SU-DHL-6 (cell line): ENCODE measurements around the gene CCDC85B.

Experiments used
- H2AFZ ChIP-seq: fragments of 200-600 bp; sonication (generic); 2 replicates; pipeline ENCODE4 v1.6.1; 2014; ENCODE audit warnings: low read depth, mild to moderate bottlenecking, moderate library complexity, mixed read lengths, antibody characterized with exemption, low read length; ENCODE audit not compliant: severe bottlenecking
- H3F3A ChIP-seq: fragments of 200-600 bp; shearing (Covaris generic); 2 replicates; pipeline ENCODE4 v1.6.0; 2016; ENCODE audit warnings: antibody characterized with exemption, mild to moderate bottlenecking; ENCODE audit not compliant: insufficient read depth
- H3K27ac ChIP-seq: fragments of 200-600 bp; sonication (generic); 2 replicates; pipeline ENCODE4 v1.5.1; 2016; ENCODE audit warnings: low read depth, mild to moderate bottlenecking, low read length, moderate library complexity, mixed read lengths
- H3K27me3 ChIP-seq: fragments of 200-600 bp; sonication (generic), shearing (Covaris generic); 2 replicates; pipeline ENCODE4 v1.6.0; 2014; ENCODE audit warnings: mild to moderate bottlenecking, low read length
- H3K36me3 ChIP-seq: fragments of 200-600 bp; sonication (generic); 2 replicates; pipeline ENCODE4 v1.6.1; 2014; ENCODE audit warnings: mild to moderate bottlenecking, low read length, mixed read lengths
- H3K4me2 ChIP-seq: fragments of 300-600, 200-600 bp; shearing (Covaris generic), sonication (generic); 2 replicates; pipeline ENCODE4 v1.6.0; 2014; ENCODE audit warnings: low read length, low read depth, mild to moderate bottlenecking; ENCODE audit not compliant: poor library complexity, severe bottlenecking
- H3K4me3 ChIP-seq: fragments of 200-600 bp; sonication (generic); 2 replicates; pipeline ENCODE4 v1.5.1; 2014; ENCODE audit warnings: antibody characterized with exemption, low read length, mild to moderate bottlenecking, mixed read lengths; ENCODE audit not compliant: insufficient read depth, poor library complexity, severe bottlenecking
- H3K79me2 ChIP-seq: fragments of 200-600 bp; sonication (generic); 2 replicates; pipeline ENCODE4 v1.6.1; 2014; ENCODE audit warnings: mild to moderate bottlenecking, low read length, moderate library complexity; ENCODE audit not compliant: insufficient read depth
- H3K9ac ChIP-seq: fragments of 200-600 bp; sonication (generic); 2 replicates; pipeline ENCODE4 v1.7.0; 2014; ENCODE audit warnings: mild to moderate bottlenecking, low read length
- H3K9me2 ChIP-seq: fragments of 200-600 bp; sonication (generic); replicated peaks from 2 replicates; pipeline ENCODE4 v1.6.1; 2014; ENCODE audit warnings: low read length; ENCODE audit not compliant: insufficient read depth
- H3K9me3 ChIP-seq: fragments of 200-600 bp; sonication (generic); 2 replicates; pipeline ENCODE4 v1.6.1; 2014; ENCODE audit warnings: low read length, mixed read lengths; ENCODE audit not compliant: insufficient read depth
- H4K20me1 ChIP-seq: fragments of 200-600 bp; sonication (generic); 2 replicates; pipeline ENCODE4 v1.6.1; 2014; ENCODE audit warnings: low read depth, mild to moderate bottlenecking, antibody characterized with exemption, low read length, moderate library complexity, mixed read lengths
- EZH2phosphoT487 ChIP-seq: fragments of 200-600 bp; sonication (generic), shearing (Covaris generic); conservative IDR thresholded peaks from 2 replicates; pipeline ENCODE4 v1.6.1; 2018; ENCODE audit warnings: mild to moderate bottlenecking, antibody characterized with exemption, low read length, moderate library complexity, mixed read lengths
- TF ChIP-seq, protein P1 (sequence below): fragments of 200-600 bp; sonication (generic); IDR thresholded peaks from one replicate; pipeline ENCODE4 v1.5.1; 2017; ENCODE audit warnings: antibody characterized with exemption, mild to moderate bottlenecking, low read length, moderate library complexity; ENCODE audit not compliant: insufficient read depth, poor library complexity, severe bottlenecking

The CCDC85B gene

DNA sequence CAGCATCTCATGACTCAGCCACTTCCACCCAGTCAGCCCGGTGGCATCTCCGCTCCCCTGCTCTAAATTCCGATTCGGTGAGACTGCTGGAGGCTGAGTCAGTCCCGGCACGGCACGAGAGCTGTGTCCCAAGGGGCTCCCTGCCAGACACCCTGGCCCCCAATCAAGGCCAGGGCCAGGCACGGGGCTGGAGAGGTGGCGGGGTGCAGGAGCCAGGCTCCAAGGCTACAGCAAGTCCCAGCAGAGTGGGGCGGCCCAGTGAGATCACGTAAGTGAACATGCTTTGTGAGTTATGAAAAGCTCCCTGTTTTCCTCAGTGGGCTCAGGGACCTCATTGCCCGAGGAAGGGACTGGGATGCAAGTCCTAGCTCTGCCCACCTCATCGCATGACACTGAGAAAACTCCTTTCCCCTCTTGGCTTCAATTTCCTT lies 25.4 kb downstream of the CCDC85B start:
- Histone ChIP-seq H3K27ac (no peak overlapping the region), H3F3A (no peaks in the 10 kb centered on the region), H3K79me2 (no peaks in the 10 kb centered on the region), H3K9ac (no peak overlapping the region), H3K4me3 (no peak overlapping the region), H3K4me2 (no peak overlapping the region), H3K9me3 (no peaks in the 10 kb centered on the region), H3K27me3 (no peaks in the 10 kb centered on the region), H3K9me2 (no peaks in the 10 kb centered on the region), H4K20me1 (no peaks in the 10 kb centered on the region), H2AFZ (no peak overlapping the region), H3K36me3 (no peaks in the 10 kb centered on the region)
- TF ChIP-seq EZH2phosphoT487, result no peak
- TF ChIP-seq, protein P1, sequence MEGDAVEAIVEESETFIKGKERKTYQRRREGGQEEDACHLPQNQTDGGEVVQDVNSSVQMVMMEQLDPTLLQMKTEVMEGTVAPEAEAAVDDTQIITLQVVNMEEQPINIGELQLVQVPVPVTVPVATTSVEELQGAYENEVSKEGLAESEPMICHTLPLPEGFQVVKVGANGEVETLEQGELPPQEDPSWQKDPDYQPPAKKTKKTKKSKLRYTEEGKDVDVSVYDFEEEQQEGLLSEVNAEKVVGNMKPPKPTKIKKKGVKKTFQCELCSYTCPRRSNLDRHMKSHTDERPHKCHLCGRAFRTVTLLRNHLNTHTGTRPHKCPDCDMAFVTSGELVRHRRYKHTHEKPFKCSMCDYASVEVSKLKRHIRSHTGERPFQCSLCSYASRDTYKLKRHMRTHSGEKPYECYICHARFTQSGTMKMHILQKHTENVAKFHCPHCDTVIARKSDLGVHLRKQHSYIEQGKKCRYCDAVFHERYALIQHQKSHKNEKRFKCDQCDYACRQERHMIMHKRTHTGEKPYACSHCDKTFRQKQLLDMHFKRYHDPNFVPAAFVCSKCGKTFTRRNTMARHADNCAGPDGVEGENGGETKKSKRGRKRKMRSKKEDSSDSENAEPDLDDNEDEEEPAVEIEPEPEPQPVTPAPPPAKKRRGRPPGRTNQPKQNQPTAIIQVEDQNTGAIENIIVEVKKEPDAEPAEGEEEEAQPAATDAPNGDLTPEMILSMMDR, result no peak

DNA sequence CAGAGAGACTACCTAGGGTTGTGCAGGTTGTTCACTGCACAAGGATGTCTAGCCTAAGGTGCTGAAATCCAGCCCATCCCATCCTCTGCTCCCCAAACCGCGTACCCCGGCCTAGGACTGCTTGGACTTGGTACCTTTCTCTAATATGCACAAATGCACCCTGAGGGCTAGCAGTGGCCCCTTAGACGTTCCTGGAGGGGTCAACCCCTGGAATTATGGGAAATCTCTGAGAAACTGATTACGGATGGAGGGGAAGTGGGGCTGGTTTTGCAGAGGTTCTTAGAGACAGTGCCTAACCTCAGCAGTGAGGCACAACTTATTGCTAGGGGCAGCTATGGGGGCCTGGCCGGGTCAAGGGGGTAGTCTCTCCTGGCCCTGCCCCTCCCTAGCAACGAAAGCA lies 25.9 kb downstream of the CCDC85B start:
- no peaks in the 10 kb centered on the region for H3K9me3 ChIP-seq
- H3K27ac ChIP-seq, result no peak overlapping the region
- no peaks in the 10 kb centered on the region for H3K79me2 ChIP-seq
- no peak overlapping the region for H3K4me2 ChIP-seq
- H3K9me2 ChIP-seq, result no peaks in the 10 kb centered on the region
- H4K20me1 ChIP-seq, result no peaks in the 10 kb centered on the region
- H3K9ac ChIP-seq, result no peak overlapping the region
- no peak overlapping the region for H2AFZ ChIP-seq
- no peaks in the 10 kb centered on the region for H3K36me3 ChIP-seq
- no peak overlapping the region for H3K4me3 ChIP-seq
- no peak for TF ChIP-seq EZH2phosphoT487
- TF ChIP-seq, protein P1, result no peak
- no peaks in the 10 kb centered on the region for H3F3A ChIP-seq
- H3K27me3 ChIP-seq, result no peaks in the 10 kb centered on the region

DNA sequence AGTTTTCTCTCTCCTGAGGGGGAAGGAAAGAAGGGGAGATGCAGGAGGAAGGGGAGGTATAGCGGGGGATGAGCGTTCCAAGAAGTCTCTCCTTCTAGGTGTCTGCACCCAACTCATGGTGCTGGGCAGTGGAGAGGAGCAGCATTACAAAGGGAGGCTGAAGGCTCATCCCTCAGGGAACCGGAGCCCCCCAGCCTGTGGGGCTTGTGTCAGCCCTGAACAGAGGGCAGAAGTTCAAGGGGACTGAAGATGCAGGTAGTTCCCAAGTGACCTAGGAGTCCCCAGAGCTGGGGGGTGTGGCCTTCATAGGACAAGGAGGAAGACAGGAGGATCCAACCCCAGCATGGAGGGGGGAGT lies 26.6 kb downstream of the CCDC85B start:
- TF ChIP-seq, protein P1, result no peak
- TF ChIP-seq EZH2phosphoT487, result no peak
- no peak overlapping the region for H3K4me3 ChIP-seq

More for the DNA sequence above, 26.6 kb downstream of the CCDC85B start:
- Histone ChIP-seq H3K9me2 (no peaks in the 10 kb centered on the region), H3K9ac (no peak overlapping the region), H3K4me2 (no peak overlapping the region), H3F3A (no peaks in the 10 kb centered on the region), H3K9me3 (no peaks in the 10 kb centered on the region), H3K36me3 (no peaks in the 10 kb centered on the region), H3K79me2 (no peaks in the 10 kb centered on the region), H3K27me3 (no peaks in the 10 kb centered on the region), H3K27ac (no peak overlapping the region), H4K20me1 (no peaks in the 10 kb centered on the region), H2AFZ (no peak overlapping the region)
